WI38 (cell line): Measurements from ENCODE around the gene BICDL2.
"Not testable (repeated sequence)": the region's sequence is repeated elsewhere in the genome, so short reads cannot be mapped to it uniquely, and the experiment has no call there.

ENCODE experiments used
- H3K4me3 ChIP-seq: 2 replicates; pipeline ENCODE4 v1.5.1; 2011; ENCODE audit warnings: low read depth, mild to moderate bottlenecking, control low read depth, low read length
- CTCF ChIP-seq: IDR thresholded peaks from 2 replicates; pipeline ENCODE4 v1.5.1; 2012; ENCODE audit warnings: low read depth, mild to moderate bottlenecking, control low read depth, low read length

Gene BICDL2

GRCh38 chr16:3036726-3037315 is at the start of gene BICDL2:
TSS of gene BICDL2 (minus strand) at chr16:3036944. CDS start at chr16:3035496, 1,448 bp downstream.
- no peak within 1 kb of the TSS for H3K4me3 ChIP-seq
- TF ChIP-seq CTCF, result no peak

GRCh38 chr16:3085868-3086595 is 49.3 kb upstream of the BICDL2 start:
- H3K4me3 ChIP-seq, result no peak overlapping the region
- TF ChIP-seq CTCF, result no peak

GRCh38 chr16:3084969-3085670 is 48.4 kb upstream of the BICDL2 start:
- TF ChIP-seq CTCF, result no peak
- H3K4me3 ChIP-seq, result no peak overlapping the region

- no peak overlapping the region for H3K4me3 ChIP-seq
These were observed 47.7 kb upstream of the BICDL2 start for GRCh38 chr16:3084491-3084890.

GRCh38 chr16:3083408-3083807 is 46.7 kb upstream of the BICDL2 start:
- H3K4me3 ChIP-seq, result not testable (repeated sequence)

More at GRCh38 chr16:3084491-3084890, 47.7 kb upstream of the BICDL2 start:
- TF ChIP-seq CTCF, result no peak

GRCh38 chr16:3081957-3082356 is 45.2 kb upstream of the BICDL2 start:
- not testable (repeated sequence) for H3K4me3 ChIP-seq

GRCh38 chr16:3080024-3080423 is 43.3 kb upstream of the BICDL2 start:
- H3K4me3 ChIP-seq, result no peak overlapping the region
- TF ChIP-seq CTCF, result no peak

GRCh38 chr16:3076577-3076976 is 39.8 kb upstream of the BICDL2 start:
- TF ChIP-seq CTCF, result no peak

GRCh38 chr16:3075946-3076345 is 39.2 kb upstream of the BICDL2 start:
- not testable (repeated sequence) for H3K4me3 ChIP-seq

More at GRCh38 chr16:3076577-3076976, 39.8 kb upstream of the BICDL2 start:
- H3K4me3 ChIP-seq, result no peak overlapping the region
